Measurements from ENCODE around the gene TXNDC2.
"Not testable (repeated sequence)": the region's sequence is repeated elsewhere in the genome, so short reads cannot be mapped to it uniquely, and the experiment has no call there.

TXNDC2 gene

DNA sequence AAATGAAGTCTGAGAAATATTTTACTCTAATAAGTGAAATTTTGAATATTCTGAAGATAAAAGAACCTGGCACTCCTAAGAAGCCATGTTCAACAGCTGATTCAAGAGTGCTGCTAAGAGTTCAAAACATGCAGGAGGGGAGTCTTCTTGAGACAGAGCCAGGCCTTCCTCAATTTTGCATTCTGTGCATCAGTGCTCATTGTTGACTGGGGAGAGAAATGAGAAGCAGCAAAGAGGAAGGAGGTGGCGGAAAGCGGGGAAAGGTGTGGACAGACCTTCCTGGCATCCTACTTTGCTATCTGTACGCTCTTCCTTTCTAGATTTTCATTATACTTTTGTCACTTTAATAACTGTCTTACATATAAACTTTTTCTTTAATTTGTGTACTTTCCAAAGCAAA lies 29.7 kb upstream of the TXNDC2 start:
- H3K27ac Mint-ChIP-seq = peak overlapping the region; percentile 22
- TF ChIP-seq, protein P1, sequence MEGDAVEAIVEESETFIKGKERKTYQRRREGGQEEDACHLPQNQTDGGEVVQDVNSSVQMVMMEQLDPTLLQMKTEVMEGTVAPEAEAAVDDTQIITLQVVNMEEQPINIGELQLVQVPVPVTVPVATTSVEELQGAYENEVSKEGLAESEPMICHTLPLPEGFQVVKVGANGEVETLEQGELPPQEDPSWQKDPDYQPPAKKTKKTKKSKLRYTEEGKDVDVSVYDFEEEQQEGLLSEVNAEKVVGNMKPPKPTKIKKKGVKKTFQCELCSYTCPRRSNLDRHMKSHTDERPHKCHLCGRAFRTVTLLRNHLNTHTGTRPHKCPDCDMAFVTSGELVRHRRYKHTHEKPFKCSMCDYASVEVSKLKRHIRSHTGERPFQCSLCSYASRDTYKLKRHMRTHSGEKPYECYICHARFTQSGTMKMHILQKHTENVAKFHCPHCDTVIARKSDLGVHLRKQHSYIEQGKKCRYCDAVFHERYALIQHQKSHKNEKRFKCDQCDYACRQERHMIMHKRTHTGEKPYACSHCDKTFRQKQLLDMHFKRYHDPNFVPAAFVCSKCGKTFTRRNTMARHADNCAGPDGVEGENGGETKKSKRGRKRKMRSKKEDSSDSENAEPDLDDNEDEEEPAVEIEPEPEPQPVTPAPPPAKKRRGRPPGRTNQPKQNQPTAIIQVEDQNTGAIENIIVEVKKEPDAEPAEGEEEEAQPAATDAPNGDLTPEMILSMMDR (IDR thresholded peaks at IDR 0.05) = no peak

DNA sequence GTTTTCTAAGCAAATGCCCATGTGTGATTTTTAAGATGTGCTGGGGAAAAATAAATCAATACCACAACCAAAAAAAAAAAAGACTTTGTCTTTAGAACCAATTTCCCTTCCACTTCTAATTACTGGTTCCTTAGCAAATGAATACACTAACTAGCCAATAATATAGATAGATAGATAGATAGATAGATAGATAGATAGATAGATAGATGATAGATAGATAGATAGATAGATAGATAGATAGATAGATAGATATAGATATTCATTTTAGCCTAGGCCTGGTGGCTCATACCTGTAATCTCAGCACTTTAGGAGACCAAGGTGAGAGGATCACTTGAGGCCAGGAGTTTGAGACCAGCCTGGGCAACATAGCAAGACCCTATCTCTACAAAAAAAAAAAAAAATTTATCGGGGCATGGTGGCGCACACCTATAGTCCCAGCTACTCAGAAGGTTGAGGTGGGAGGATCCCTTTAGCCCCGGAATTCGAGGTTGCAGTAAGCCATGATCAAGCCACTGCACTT lies 28.2 kb upstream of the TXNDC2 start:
- not testable (repeated sequence) for DNase-seq; H3K36me3 Mint-ChIP-seq (ENCODE audit: low read depth); H3K9me3 Mint-ChIP-seq; H3K4me3 Mint-ChIP-seq; H3K27ac Mint-ChIP-seq; H3K27me3 Mint-ChIP-seq (ENCODE audit: low read depth, poor library complexity)
- H3K4me1 Mint-ChIP-seq = peaks cover 22% of the 10 kb centered on the region

More for the DNA sequence above, 29.7 kb upstream of the TXNDC2 start:
- peaks cover 22% of the 10 kb centered on the region for H3K4me1 Mint-ChIP-seq
- no peaks in the 10 kb centered on the region for H3K27me3 Mint-ChIP-seq (ENCODE audit: low read depth, poor library complexity)
- H3K9me3 Mint-ChIP-seq = peaks cover 6% of the 10 kb centered on the region
- DNase-seq = no peak
- H3K4me3 Mint-ChIP-seq = no peak overlapping the region
- H3K36me3 Mint-ChIP-seq (ENCODE audit: low read depth) = peaks cover 4% of the 10 kb centered on the region

DNA sequence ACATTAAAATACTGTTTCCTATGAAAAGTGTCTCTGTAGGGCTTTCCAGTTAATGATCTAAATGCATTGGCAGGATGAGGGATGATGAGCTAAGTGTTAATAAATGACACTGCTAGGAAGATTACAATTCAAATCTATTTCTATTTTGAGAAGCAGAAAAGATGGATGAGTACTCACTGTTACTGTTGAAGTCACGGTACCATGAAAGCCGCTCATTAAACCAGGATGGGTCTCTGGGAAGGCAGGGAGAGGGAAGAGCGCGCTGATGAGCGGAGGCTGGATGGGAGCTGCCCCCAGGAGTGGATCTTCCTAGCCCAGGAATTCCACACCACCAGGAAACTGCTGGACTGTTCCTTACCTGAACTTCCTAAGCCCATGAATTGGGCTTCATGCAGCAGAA lies 27.1 kb upstream of the TXNDC2 start:
- TF ChIP-seq, protein P1 (IDR thresholded peaks at IDR 0.05) = no peak
- Mint-ChIP-seq H3K4me1 (peaks cover 26% of the 10 kb centered on the region), H3K9me3 (no peaks in the 10 kb centered on the region), H3K36me3 (ENCODE audit: low read depth) (peaks cover 4% of the 10 kb centered on the region), H3K27me3 (ENCODE audit: low read depth, poor library complexity) (no peaks in the 10 kb centered on the region), H3K4me3 (no peak overlapping the region), H3K27ac (no peak overlapping the region)
- DNase-seq = no peak

DNA sequence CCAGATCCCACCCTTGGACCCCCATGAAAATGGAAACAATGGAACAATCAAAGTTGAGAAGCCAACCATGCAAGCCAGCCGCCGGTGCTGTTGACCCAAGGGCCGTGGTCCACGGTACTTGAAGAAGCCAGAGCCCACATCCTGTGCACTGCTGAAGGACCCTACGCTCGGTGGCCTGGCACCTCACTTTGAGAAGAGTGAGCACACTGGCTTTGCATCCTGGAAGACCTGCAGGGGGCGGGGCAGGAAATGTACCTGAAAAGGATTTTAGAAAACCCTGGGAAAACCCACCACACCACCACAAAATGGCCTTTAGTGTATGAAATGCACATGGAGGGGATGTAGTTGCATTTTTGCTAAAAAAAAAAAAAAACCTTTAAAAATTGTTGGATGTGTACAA lies 26.5 kb upstream of the TXNDC2 start:
- no peak for DNase-seq
- Mint-ChIP-seq H3K4me3 (no peak overlapping the region), H3K36me3 (ENCODE audit: low read depth) (peaks cover 4% of the 10 kb centered on the region), H3K4me1 (peaks cover 26% of the 10 kb centered on the region), H3K27ac (no peak overlapping the region), H3K27me3 (ENCODE audit: low read depth, poor library complexity) (no peaks in the 10 kb centered on the region), H3K9me3 (no peaks in the 10 kb centered on the region)
- TF ChIP-seq, protein P1 (IDR thresholded peaks at IDR 0.05) = no peak

DNA sequence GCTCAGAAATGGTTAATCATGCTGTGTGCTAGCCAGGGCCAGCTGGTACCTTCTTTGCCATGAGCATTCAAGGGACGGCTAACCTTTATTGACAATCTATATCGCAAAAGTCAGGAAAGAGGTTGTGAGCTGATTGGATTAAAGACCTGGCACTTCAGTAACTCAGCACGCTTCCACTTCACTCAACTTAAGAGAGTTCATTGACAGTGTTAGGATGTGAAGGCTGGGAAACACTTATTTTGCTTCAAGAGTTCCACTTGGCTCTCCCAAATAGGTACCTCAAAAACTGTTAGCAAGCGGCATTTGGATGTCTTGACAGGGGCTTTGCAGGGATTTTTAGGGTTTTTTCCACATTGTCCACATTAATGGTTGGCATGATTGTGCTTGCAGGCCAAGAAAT lies 25.1 kb upstream of the TXNDC2 start:
- TF ChIP-seq, protein P1 (IDR thresholded peaks at IDR 0.05) = no peak
- DNase-seq = no peak
- Mint-ChIP-seq H3K36me3 (ENCODE audit: low read depth) (peaks cover 9% of the 10 kb centered on the region), H3K9me3 (peaks cover 10% of the 10 kb centered on the region), H3K27ac (no peak overlapping the region), H3K27me3 (ENCODE audit: low read depth, poor library complexity) (peaks cover 3% of the 10 kb centered on the region), H3K4me3 (no peak overlapping the region), H3K4me1 (peaks cover 21% of the 10 kb centered on the region)

DNA sequence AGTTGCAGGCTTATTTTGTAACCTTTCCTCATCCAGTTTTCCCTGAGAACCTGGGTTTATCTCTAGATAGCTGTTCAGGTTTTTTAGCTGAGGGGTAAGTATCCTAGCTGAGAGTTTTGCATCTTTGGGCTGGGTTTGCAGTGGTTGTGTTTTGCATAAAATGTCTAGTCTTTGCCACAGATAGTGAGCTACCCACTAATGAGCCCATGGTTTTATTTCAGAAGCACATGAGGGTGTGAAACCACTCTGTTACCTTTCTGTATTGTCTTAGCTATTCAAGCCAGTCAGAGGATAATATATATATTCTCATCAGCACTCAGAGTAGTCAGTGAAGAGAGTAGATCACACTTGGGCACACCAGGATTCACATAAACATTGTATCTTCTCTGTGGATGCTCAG lies 24.6 kb upstream of the TXNDC2 start:
- Mint-ChIP-seq H3K27me3 (ENCODE audit: low read depth, poor library complexity) (peaks cover 3% of the 10 kb centered on the region), H3K4me1 (peaks cover 17% of the 10 kb centered on the region), H3K27ac (no peak overlapping the region), H3K36me3 (ENCODE audit: low read depth) (peaks cover 14% of the 10 kb centered on the region), H3K4me3 (no peak overlapping the region), H3K9me3 (peaks cover 15% of the 10 kb centered on the region)
- no peak for DNase-seq
- TF ChIP-seq, protein P1 (IDR thresholded peaks at IDR 0.05) = no peak
